ENCODE data around the gene ZNF267. TPM values are rescaled to one million over a fixed set of nuclear protein-coding genes. Genes with fewer than 3 reads are reported as not detected.
A peak's percentile ranks its signal among the peaks of the same experiment; 100 is the strongest.
"Not testable (repeated sequence)": the region's sequence is repeated elsewhere in the genome, so short reads cannot be mapped to it uniquely, and the experiment has no call there.

ZNF267 gene
- total RNA-seq = 4.2 TPM
- long read RNA-seq, partial matches to known transcripts = 0 of 6 reads
- long read RNA-seq, other reads (novel, unspliced or antisense) = 0 of 6 reads

DNA sequence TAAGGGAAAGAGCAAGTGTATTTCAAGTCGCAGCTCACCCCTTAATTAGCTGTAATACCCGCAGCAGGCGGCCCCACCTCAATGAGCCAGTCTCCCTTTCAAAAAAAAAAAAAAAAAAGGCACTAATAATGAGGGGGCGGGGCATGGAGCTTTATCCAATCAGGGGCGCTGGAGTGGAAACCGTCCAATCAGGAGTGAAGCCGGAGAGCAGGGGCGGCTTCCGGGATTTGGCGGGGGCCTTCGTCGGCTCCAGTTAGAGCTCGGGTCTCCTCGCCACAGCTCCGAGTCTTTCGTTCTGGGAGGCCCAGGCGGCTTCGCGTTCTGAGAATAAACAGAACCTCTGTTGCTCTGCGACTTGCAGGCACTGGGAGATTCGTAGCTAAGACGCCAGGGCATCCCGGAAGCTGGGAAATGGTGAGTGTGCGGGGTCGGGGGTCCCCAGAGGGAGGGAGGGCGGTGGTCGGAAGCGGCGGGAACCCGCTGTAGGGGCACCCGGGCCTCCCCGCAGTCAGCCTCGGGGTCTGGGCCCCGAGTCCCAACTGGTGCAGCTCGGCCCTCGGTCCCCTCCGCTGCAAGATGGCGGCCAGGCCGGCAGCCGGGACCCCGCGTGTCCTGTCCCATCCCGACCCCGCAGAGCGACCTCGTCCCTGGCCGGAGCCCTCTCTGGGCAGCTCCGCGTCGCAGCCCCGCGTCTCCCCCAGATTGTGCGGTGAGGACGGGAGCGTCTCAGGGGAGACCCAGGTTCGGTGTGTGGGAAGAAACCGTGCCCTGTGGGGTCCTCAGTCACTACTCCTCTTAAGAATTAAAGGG is at the start of gene ZNF267:
ZNF267 (plus strand) TSS at position 252 of the 810 bp plus-strand sequence; CDS start at position 412, 160 bp downstream.
- intact Hi-C loops (cut with DNase I) = loop anchor here (5.0 to 10.0 kb wide), 3 partner anchors 161 to 919 kb away; partner anchors contain the start of genes ARMC5 and SETD1A
- DNase-seq (ENCODE audit: low spot score) = peak; percentile 97

DNA sequence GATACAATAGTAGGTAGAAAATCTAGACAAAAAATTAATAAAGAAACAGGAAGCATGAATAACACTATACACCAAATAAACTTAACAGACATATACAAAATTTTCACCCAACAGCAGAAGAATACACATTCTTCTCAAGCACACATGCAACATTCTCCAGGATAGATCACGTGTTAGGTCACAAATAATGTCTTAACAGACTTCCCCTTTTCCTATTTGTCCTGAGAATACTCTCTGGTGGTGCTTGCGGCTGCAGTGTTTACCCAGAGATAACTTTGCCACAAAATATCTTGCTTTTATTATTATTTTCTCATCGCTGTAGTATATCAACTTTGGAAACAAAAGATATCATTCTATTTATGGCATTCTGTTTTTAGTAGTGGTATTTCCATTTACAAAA is 40.6 kb upstream of the ZNF267 start:
- intact Hi-C loops (cut with DNase I) = no loop called here

GRCh38 chr16:31836396-31836795 is 37.2 kb upstream of the ZNF267 start:
- intact Hi-C loops (cut with DNase I); DNase-seq (ENCODE audit: low spot score): not testable (repeated sequence)

More for the DNA sequence above, 40.6 kb upstream of the ZNF267 start:
- no peak for DNase-seq (ENCODE audit: low spot score)

DNA sequence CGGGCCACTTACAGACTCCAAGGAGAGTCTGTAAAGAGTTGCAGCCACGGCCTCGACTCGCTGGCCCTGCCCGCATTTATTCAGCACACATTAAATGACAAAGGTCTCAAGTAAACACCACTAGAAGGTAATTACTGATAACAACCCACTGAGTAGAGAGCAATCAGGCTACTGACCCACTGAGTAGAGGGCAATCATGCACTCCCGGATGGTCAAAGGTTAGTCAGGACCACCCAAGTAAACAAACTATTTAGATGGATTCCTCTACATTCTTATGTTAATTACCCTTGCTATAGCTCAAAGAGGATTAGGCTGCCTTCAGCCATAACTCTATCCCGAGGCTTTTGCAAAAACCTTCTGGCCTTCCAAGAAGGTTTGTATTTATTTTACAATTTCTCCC is 30.7 kb upstream of the ZNF267 start:
- intact Hi-C loops (cut with DNase I) = no loop called here
- DNase-seq (ENCODE audit: low spot score) = no peak

- DNase-seq (ENCODE audit: low spot score); intact Hi-C loops (cut with DNase I): not testable (repeated sequence)
These were observed 25.0 kb upstream of the ZNF267 start for GRCh38 chr16:31848572-31848971.

- no peak for DNase-seq (ENCODE audit: low spot score)
- intact Hi-C loops (cut with DNase I) = no loop called here
These were observed 20.3 kb upstream of the ZNF267 start for GRCh38 chr16:31853291-31853690.

GRCh38 chr16:31860508-31860907 is 13.1 kb upstream of the ZNF267 start:
- DNase-seq (ENCODE audit: low spot score) = no peak
- intact Hi-C loops (cut with DNase I) = no loop called here

GRCh38 chr16:31861455-31861854 is 12.2 kb upstream of the ZNF267 start:
- no peak for DNase-seq (ENCODE audit: low spot score)
- intact Hi-C loops (cut with DNase I) = no loop called here

DNA sequence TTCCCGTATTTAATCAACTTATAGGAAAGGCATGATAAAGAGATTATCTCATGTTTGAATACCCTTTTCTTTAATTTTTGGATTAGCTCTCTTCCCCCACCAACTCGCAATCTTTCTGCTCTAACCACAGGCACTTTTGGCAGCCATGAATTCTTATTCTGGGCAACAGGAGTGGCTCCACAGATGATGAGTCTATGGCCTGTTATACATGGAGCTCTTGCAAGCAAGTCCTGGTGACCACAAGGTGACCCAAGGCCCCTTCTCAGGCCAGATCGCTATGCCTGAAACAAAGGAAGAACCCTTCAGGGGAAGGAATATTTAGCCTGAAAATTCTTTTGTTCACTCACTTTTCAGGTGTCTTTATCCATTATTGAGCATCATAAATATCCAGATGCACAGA is 10.8 kb upstream of the ZNF267 start:
- no peak for DNase-seq (ENCODE audit: low spot score)
- intact Hi-C loops (cut with DNase I) = no loop called here

GRCh38 chr16:31868164-31868563 is 5.4 kb upstream of the ZNF267 start:
- intact Hi-C loops (cut with DNase I) = loop anchor here (5.0 kb wide), 1 partner anchor 881 kb away; the partner anchor contains the start of gene HSD3B7
- no peak for DNase-seq (ENCODE audit: low spot score)

GRCh38 chr16:31868691-31869167 is 4.9 kb upstream of the ZNF267 start:
- DNase-seq (ENCODE audit: low spot score) = no peak
- intact Hi-C loops (cut with DNase I) = loop anchor here (5.0 kb wide), 1 partner anchor 881 kb away; the partner anchor contains the start of gene HSD3B7

- intact Hi-C loops (cut with DNase I) = loop anchor here (5.0 to 10.0 kb wide), 4 partner anchors 157 to 915 kb away; partner anchors contain the start of genes ARMC5, HSD3B7 and SETD1A
- peak; percentile 82 for DNase-seq (ENCODE audit: low spot score)
These were observed 4.0 kb upstream of the ZNF267 start for GRCh38 chr16:31869511-31870201.

DNA sequence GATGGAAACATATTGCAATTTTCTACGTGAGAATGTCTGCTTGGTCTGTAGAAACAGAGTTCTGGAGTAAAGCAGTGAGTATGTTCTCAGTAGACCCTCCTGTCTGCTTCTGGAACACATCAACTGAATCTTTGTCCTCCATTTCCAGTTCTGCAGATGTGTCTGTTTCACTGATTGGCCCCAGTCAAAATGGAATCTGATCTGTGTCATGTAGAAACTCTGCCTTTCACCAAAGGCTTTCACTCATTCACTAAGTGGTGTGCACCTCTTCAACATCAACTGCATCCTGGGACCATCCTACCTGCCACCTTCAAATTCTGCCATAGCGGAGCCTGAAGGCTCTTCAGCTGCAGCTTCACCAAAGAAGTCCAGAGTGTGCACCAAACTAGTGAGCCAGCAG is 2.8 kb upstream of the ZNF267 start:
- intact Hi-C loops (cut with DNase I) = loop anchor here (5.0 to 10.0 kb wide), 3 partner anchors 159 to 916 kb away; partner anchors contain the start of genes ARMC5 and SETD1A
- no peak for DNase-seq (ENCODE audit: low spot score)

GRCh38 chr16:31871510-31871909 is 2.1 kb upstream of the ZNF267 start:
- no peak for DNase-seq (ENCODE audit: low spot score)
- intact Hi-C loops (cut with DNase I) = loop anchor here (5.0 to 10.0 kb wide), 3 partner anchors 159 to 917 kb away; partner anchors contain the start of genes ARMC5 and SETD1A

- intact Hi-C loops (cut with DNase I) = loop anchor here (5.0 to 10.0 kb wide), 3 partner anchors 160 to 917 kb away; partner anchors contain the start of genes ARMC5 and SETD1A
- DNase-seq (ENCODE audit: low spot score) = no peak
These were observed 1.4 kb upstream of the ZNF267 start for GRCh38 chr16:31872201-31872600.

GRCh38 chr16:31874366-31875111 is 932 bp downstream of the ZNF267 start:
- intact Hi-C loops (cut with DNase I) = loop anchor here (5.0 to 10.0 kb wide), 3 partner anchors 162 to 920 kb away; partner anchors contain the start of genes ARMC5 and SETD1A
- DNase-seq (ENCODE audit: low spot score) = no peak

DNA sequence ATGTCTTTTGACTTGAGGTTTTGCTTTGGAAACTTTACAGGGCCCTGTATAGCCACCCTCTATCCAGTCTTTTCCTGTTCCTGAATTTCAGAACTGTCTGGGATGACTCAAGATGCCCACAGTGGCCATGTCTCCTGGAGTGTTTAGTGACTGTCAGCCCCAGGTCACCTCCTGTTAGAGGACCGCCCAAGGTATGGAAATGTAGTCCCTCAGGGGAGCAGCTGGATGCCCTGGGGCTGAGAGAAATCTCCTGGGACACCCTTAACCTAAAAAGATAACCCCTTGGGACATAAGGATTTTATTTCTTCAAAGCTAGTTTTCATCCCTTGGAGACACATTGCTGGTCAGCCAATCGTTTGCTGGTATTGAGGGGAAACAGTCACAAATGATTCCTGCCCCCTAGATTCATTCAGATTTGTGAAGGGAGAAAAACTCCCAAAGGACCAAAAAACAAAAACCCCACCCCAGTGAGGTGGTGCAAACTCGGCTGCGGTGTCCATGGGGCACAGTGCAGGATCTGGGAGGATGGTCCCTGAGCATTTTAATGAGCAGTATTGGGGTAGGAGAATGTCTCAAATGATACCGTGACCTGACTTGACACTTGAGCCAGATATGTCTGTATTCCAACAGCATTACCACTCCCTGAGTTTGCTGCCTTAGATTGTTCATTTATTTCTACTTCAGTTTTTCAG is 1.7 kb downstream of the ZNF267 start:
- intact Hi-C loops (cut with DNase I) = loop anchor here (10.0 kb wide), 1 partner anchor 920 kb away; the partner anchor contains the start of gene SETD1A
- no peak for DNase-seq (ENCODE audit: low spot score)

- intact Hi-C loops (cut with DNase I) = loop anchor here (10.0 kb wide), 1 partner anchor 921 kb away; the partner anchor contains the start of gene SETD1A
- no peak for DNase-seq (ENCODE audit: low spot score)
These were observed 2.4 kb downstream of the ZNF267 start for GRCh38 chr16:31875928-31876547.

Data from cardiac septum (tissue), 1 donor.